Measurements from ENCODE around the gene DLL4.
A peak's percentile ranks its signal among the peaks of the same experiment; 100 is the strongest.

DLL4 gene

GRCh38 chr15:40927873-40928806 lies 1.0 kb upstream of the DLL4 start:
- DNase-seq = no peak

GRCh38 chr15:40929660-40930429 lies 705 bp downstream of the DLL4 start:
- peak; percentile 77 for DNase-seq

GRCh38 chr15:40930430-40931299 lies 1.5 kb downstream of the DLL4 start:
- peak; percentile 67 for DNase-seq

- DNase-seq = no peak
Observed at GRCh38 chr15:40931300-40932142, 2.4 kb downstream of the DLL4 start.

GRCh38 chr15:40932156-40932555 lies 3.0 kb downstream of the DLL4 start:
- no peak for DNase-seq

- DNase-seq = no peak
Observed at GRCh38 chr15:40932649-40933516, 3.7 kb downstream of the DLL4 start.

- no peak for DNase-seq
Observed at GRCh38 chr15:40933517-40933902, 4.4 kb downstream of the DLL4 start.

GRCh38 chr15:40934457-40934856 lies 5.3 kb downstream of the DLL4 start:
- no peak for DNase-seq

GRCh38 chr15:40936234-40936708 lies 7.1 kb downstream of the DLL4 start:
- no peak for DNase-seq

- no peak for DNase-seq
Observed at GRCh38 chr15:40936709-40937666, 7.8 kb downstream of the DLL4 start.

- DNase-seq = no peak
Observed at GRCh38 chr15:40937762-40938535, 8.8 kb downstream of the DLL4 start.

GRCh38 chr15:40938536-40938870 lies 9.4 kb downstream of the DLL4 start:
- no peak for DNase-seq

GRCh38 chr15:40940296-40940801 lies 11.2 kb downstream of the DLL4 start:
- no peak for DNase-seq

- no peak for DNase-seq
Observed at GRCh38 chr15:40941068-40941527, 12.0 kb downstream of the DLL4 start.

GRCh38 chr15:40941528-40942336 lies 12.6 kb downstream of the DLL4 start:
- DNase-seq = peak; percentile 80

- no peak for DNase-seq
Observed at GRCh38 chr15:40942337-40942854, 13.3 kb downstream of the DLL4 start.

GRCh38 chr15:40942878-40943277 lies 13.7 kb downstream of the DLL4 start:
- no peak for DNase-seq
